ENCODE results near the gene RSPH1. TPM values are rescaled to one million over a fixed set of nuclear protein-coding genes. Genes with fewer than 3 reads are reported as not detected.

Gene RSPH1
- polyA plus RNA-seq, 1 of the 3 experiments (the other 2 are of a cell fraction) = 0.97 TPM

DNA sequence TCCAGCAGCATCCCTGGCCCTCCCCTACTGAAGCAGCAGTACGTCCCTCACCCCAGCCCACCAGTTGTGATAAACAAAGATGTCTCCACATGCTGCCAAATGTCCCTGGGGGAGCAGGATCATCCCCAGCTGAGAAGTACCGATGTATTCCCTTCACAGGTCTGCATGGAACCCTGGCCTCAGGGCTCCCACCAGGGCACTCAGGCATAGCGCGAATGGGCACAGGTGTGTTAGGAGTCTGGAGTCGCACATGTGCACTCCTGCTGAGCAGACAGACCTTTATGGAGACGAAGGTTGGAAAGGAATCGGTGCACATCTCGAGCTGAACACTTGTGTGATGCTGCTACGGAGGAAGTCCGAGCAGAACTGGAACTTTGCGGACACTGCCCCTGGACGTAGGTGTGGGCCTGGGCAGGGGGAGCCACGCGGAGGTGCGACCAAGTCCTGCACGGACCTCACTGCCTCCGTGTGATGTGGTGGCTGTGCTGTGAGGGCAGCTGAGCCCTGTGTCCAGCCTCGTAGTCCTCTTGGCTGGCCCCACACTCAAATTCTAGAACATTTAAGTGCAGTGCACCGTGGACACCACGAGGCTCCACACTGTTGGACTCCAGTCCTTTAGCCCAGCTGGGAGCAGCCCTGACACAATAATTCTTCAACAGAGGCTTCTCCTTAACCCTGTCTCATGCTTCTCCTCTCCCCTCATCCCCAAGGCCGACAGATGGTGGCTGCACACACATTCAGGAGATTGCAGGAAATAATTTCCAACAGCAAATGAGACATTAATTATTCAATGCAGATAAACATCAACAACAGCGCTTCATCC is 43.4 kb downstream of the RSPH1 start:
- Histone ChIP-seq H3K36me3 (replicated peaks in 1 of 2; ENCODE audit: control insufficient read depth in 1 of 2, insufficient read depth in 2 of 2, low read length in 1 of 2) (no peaks in the 10 kb centered on the region), H3K27ac (ENCODE audit: low read depth in 2 of 2, low read length in 1 of 2) (no peak overlapping the region), H3K9me2 (no peaks in the 10 kb centered on the region), H3K9me3 (no peaks in the 10 kb centered on the region), H3K9ac (no peak overlapping the region), H3K4me3 (ENCODE audit: low read depth in 2 of 2, low read length in 1 of 2) (no peak overlapping the region), H3K79me2 (ENCODE audit: insufficient read depth) (no peaks in the 10 kb centered on the region), H3K4me2 (no peak overlapping the region), H3K4me1 (ENCODE audit: control insufficient read depth in 1 of 2, insufficient read depth in 2 of 2, low read depth in 1 of 2, low read length in 1 of 2) (peaks cover 0 to 9% of the 10 kb centered on the region in 2 experiments; a peak in 1 of 4 replicates), H3K27me3 (ENCODE audit: insufficient read depth) (no peaks in the 10 kb centered on the region), H3F3A (replicated peaks; ENCODE audit: insufficient read depth) (no peaks in the 10 kb centered on the region), H4K20me1 (ENCODE audit: insufficient read depth) (no peaks in the 10 kb centered on the region), H2AFZ (ENCODE audit: low read depth) (no peak overlapping the region)
- TF ChIP-seq EZH2phosphoT487 (IDR thresholded peaks at IDR 0.05; ENCODE audit: borderline replicate concordance, low read depth) = no peak
- TF ChIP-seq NRF1 (IDR thresholded peaks at IDR 0.05; ENCODE audit: low read depth, low read length) = no peak
- no peak for TF ChIP-seq MEF2A (IDR thresholded peaks at IDR 0.05; ENCODE audit: borderline replicate concordance, low read depth)
- TF ChIP-seq EP300 (IDR thresholded peaks at IDR 0.05; ENCODE audit: borderline replicate concordance in 1 of 2, low read depth in 1 of 2, low read length in 1 of 2) = no peak
- TF ChIP-seq GATA2 (CRISPR knock-in tag; IDR thresholded peaks at IDR 0.05) = no peak
- TF ChIP-seq, protein P1, sequence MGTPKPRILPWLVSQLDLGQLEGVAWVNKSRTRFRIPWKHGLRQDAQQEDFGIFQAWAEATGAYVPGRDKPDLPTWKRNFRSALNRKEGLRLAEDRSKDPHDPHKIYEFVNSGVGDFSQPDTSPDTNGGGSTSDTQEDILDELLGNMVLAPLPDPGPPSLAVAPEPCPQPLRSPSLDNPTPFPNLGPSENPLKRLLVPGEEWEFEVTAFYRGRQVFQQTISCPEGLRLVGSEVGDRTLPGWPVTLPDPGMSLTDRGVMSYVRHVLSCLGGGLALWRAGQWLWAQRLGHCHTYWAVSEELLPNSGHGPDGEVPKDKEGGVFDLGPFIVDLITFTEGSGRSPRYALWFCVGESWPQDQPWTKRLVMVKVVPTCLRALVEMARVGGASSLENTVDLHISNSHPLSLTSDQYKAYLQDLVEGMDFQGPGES (IDR thresholded peaks at IDR 0.05; ENCODE audit: low read depth, low read length) = no peak
- no peak for TF ChIP-seq ELF1 (IDR thresholded peaks at IDR 0.05)
- TF ChIP-seq FOSL2 (IDR thresholded peaks at IDR 0.05; ENCODE audit: borderline replicate concordance, low read depth) = no peak
- no peak for TF ChIP-seq JUND (IDR thresholded peaks at IDR 0.05)
- no peak for TF ChIP-seq SMC3 (IDR thresholded peaks at IDR 0.05; ENCODE audit: low read depth, low read length)
- no peak for TF ChIP-seq YY1 (IDR thresholded peaks at IDR 0.05; ENCODE audit: low read depth)
- TF ChIP-seq NFIC (IDR thresholded peaks at IDR 0.05; ENCODE audit: borderline replicate concordance) = no peak
- CTCF ChIA-PET = interaction anchor here (0.7 to 2.8 kb wide), 3 partner anchors 26 to 307 kb away, joined by 3 to 13 read pairs (median 3); no protein-coding TSS in a partner anchor
- no peak for DNase-seq
- POLR2A ChIA-PET = no interaction called here
- 57% methylated on average over 13 of the region's 22 CpGs for WGBS (ENCODE audit: low lambda C conversion rate)

DNA sequence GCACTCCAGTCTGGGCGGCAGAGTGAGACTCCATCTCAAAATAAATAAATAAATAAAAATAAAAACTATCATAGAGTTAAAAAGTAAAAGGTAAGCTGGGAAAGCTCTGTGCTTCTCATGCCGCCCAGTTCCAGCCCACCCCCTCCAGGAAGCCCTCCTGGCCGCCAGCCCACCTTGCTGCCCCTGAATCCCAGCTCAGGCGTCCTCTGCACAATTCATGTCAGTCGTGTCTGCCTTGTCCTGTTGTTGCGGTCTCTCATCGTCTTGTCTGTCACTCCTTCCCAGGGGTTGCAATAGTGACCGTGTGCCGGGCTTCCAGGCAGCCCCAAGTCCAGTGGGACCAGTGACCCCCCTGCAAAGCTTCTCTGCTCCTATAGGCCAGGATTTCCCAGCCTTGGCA is 44.1 kb downstream of the RSPH1 start:
- DNase-seq = no peak
- Histone ChIP-seq H3K4me3 (ENCODE audit: low read depth in 2 of 2, low read length in 1 of 2) (no peak overlapping the region), H3K27ac (ENCODE audit: low read depth in 2 of 2, low read length in 1 of 2) (no peak overlapping the region), H3K9me2 (no peaks in the 10 kb centered on the region), H3K79me2 (ENCODE audit: insufficient read depth) (no peaks in the 10 kb centered on the region), H3K9ac (no peak overlapping the region), H2AFZ (ENCODE audit: low read depth) (no peak overlapping the region), H3K36me3 (replicated peaks in 1 of 2; ENCODE audit: control insufficient read depth in 1 of 2, insufficient read depth in 2 of 2, low read length in 1 of 2) (no peaks in the 10 kb centered on the region), H4K20me1 (ENCODE audit: insufficient read depth) (no peaks in the 10 kb centered on the region), H3K27me3 (ENCODE audit: insufficient read depth) (no peaks in the 10 kb centered on the region), H3K9me3 (no peaks in the 10 kb centered on the region), H3K4me2 (no peak overlapping the region), H3F3A (replicated peaks; ENCODE audit: insufficient read depth) (no peaks in the 10 kb centered on the region), H3K4me1 (ENCODE audit: control insufficient read depth in 1 of 2, insufficient read depth in 2 of 2, low read depth in 1 of 2, low read length in 1 of 2) (peaks cover 0 to 9% of the 10 kb centered on the region in 2 experiments; a peak in 1 of 4 replicates)
- ChIA-PET CTCF (interaction anchor here (1.6 to 2.8 kb wide), 2 partner anchors 27 to 306 kb away, joined by 3 to 13 read pairs; no protein-coding TSS in a partner anchor), POLR2A (no interaction called here)
- 64% methylated on average over 8 of the region's 9 CpGs for WGBS (ENCODE audit: low lambda C conversion rate)
- TF ChIP-seq, protein P2, sequence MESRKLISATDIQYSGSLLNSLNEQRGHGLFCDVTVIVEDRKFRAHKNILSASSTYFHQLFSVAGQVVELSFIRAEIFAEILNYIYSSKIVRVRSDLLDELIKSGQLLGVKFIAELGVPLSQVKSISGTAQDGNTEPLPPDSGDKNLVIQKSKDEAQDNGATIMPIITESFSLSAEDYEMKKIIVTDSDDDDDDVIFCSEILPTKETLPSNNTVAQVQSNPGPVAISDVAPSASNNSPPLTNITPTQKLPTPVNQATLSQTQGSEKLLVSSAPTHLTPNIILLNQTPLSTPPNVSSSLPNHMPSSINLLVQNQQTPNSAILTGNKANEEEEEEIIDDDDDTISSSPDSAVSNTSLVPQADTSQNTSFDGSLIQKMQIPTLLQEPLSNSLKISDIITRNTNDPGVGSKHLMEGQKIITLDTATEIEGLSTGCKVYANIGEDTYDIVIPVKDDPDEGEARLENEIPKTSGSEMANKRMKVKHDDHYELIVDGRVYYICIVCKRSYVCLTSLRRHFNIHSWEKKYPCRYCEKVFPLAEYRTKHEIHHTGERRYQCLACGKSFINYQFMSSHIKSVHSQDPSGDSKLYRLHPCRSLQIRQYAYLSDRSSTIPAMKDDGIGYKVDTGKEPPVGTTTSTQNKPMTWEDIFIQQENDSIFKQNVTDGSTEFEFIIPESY (IDR thresholded peaks at IDR 0.05; ENCODE audit: borderline replicate concordance, low read depth) = no peak
- TF ChIP-seq, protein P3, sequence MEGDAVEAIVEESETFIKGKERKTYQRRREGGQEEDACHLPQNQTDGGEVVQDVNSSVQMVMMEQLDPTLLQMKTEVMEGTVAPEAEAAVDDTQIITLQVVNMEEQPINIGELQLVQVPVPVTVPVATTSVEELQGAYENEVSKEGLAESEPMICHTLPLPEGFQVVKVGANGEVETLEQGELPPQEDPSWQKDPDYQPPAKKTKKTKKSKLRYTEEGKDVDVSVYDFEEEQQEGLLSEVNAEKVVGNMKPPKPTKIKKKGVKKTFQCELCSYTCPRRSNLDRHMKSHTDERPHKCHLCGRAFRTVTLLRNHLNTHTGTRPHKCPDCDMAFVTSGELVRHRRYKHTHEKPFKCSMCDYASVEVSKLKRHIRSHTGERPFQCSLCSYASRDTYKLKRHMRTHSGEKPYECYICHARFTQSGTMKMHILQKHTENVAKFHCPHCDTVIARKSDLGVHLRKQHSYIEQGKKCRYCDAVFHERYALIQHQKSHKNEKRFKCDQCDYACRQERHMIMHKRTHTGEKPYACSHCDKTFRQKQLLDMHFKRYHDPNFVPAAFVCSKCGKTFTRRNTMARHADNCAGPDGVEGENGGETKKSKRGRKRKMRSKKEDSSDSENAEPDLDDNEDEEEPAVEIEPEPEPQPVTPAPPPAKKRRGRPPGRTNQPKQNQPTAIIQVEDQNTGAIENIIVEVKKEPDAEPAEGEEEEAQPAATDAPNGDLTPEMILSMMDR (IDR thresholded peaks at IDR 0.05) = no peak
- no peak for TF ChIP-seq ELF1 (IDR thresholded peaks at IDR 0.05)
- TF ChIP-seq, protein P4, sequence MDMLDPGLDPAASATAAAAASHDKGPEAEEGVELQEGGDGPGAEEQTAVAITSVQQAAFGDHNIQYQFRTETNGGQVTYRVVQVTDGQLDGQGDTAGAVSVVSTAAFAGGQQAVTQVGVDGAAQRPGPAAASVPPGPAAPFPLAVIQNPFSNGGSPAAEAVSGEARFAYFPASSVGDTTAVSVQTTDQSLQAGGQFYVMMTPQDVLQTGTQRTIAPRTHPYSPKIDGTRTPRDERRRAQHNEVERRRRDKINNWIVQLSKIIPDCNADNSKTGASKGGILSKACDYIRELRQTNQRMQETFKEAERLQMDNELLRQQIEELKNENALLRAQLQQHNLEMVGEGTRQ (IDR thresholded peaks at IDR 0.05; ENCODE audit: borderline replicate concordance, low read depth, low read length) = no peak
- TF ChIP-seq RXRA (IDR thresholded peaks at IDR 0.05; ENCODE audit: borderline replicate concordance, low read depth) = no peak
- no peak for TF ChIP-seq NFIC (IDR thresholded peaks at IDR 0.05; ENCODE audit: borderline replicate concordance)
- TF ChIP-seq MEF2A (IDR thresholded peaks at IDR 0.05; ENCODE audit: borderline replicate concordance, low read depth) = no peak
- TF ChIP-seq TEAD4 (IDR thresholded peaks at IDR 0.05; ENCODE audit: borderline replicate concordance, insufficient read depth) = no peak
- TF ChIP-seq SIN3A (IDR thresholded peaks at IDR 0.05; ENCODE audit: borderline replicate concordance, low read depth, low read length) = no peak
- TF ChIP-seq TAF1 (IDR thresholded peaks at IDR 0.05; ENCODE audit: borderline replicate concordance, low read depth, low read length) = no peak
